ENCODE results near the gene GRAMD4.
"Not testable (repeated sequence)": the region's sequence is repeated elsewhere in the genome, so short reads cannot be mapped to it uniquely, and the experiment has no call there.

GRAMD4 gene

GRCh38 chr22:46638601-46639431 is 18.6 kb downstream of the GRAMD4 start:
- DNase-seq (ENCODE audit: low read depth) = no peak

- DNase-seq (ENCODE audit: low read depth) = no peak
Measured at GRCh38 chr22:46639843-46640242, 19.7 kb downstream of the GRAMD4 start.

GRCh38 chr22:46640293-46641055 is 20.3 kb downstream of the GRAMD4 start:
- no peak for DNase-seq (ENCODE audit: low read depth)

GRCh38 chr22:46641811-46642266 is 21.7 kb downstream of the GRAMD4 start:
- no peak for DNase-seq (ENCODE audit: low read depth)

GRCh38 chr22:46642840-46643480 is 22.8 kb downstream of the GRAMD4 start:
- DNase-seq (ENCODE audit: low read depth) = not testable (repeated sequence)

GRCh38 chr22:46646531-46647215 is 26.5 kb downstream of the GRAMD4 start:
- no peak for DNase-seq (ENCODE audit: low read depth)

- not testable (repeated sequence) for DNase-seq (ENCODE audit: low read depth)
Measured at GRCh38 chr22:46648225-46648820, 28.1 kb downstream of the GRAMD4 start.

GRCh38 chr22:46649141-46650077 is 29.2 kb downstream of the GRAMD4 start:
- DNase-seq (ENCODE audit: low read depth) = no peak

- no peak for DNase-seq (ENCODE audit: low read depth)
Measured at GRCh38 chr22:46650078-46650810, 30.1 kb downstream of the GRAMD4 start.

- no peak for DNase-seq (ENCODE audit: low read depth)
Measured at GRCh38 chr22:46651316-46651715, 31.1 kb downstream of the GRAMD4 start.

- no peak for DNase-seq (ENCODE audit: low read depth)
Measured at GRCh38 chr22:46652081-46652846, 32.1 kb downstream of the GRAMD4 start.

- no peak for DNase-seq (ENCODE audit: low read depth)
Measured at GRCh38 chr22:46652847-46653331, 32.7 kb downstream of the GRAMD4 start.

- no peak for DNase-seq (ENCODE audit: low read depth)
Measured at GRCh38 chr22:46653596-46653995, 33.4 kb downstream of the GRAMD4 start.

GRCh38 chr22:46654426-46654825 is 34.2 kb downstream of the GRAMD4 start:
- no peak for DNase-seq (ENCODE audit: low read depth)

GRCh38 chr22:46654927-46655595 is 34.9 kb downstream of the GRAMD4 start:
- no peak for DNase-seq (ENCODE audit: low read depth)

- DNase-seq (ENCODE audit: low read depth) = no peak
Measured at GRCh38 chr22:46655861-46656608, 35.8 kb downstream of the GRAMD4 start.

GRCh38 chr22:46656856-46657654 is 36.9 kb downstream of the GRAMD4 start:
- DNase-seq (ENCODE audit: low read depth) = no peak

Measured in stimulated activated CD8-positive, alpha-beta memory T cell treated with anti-CD3 and anti-CD28 coated beads, Interleukin-12 subunit alpha, Interleukin-12 subunit beta, amount 100 ng/mL, for 4 hours (primary cell).